Activated CD8-positive, alpha-beta memory T cell treated with anti-CD3 and anti-CD28 coated beads, Interleukin-2, amount 50 U/mL, for 24 hours (primary cell): Measurements from ENCODE around the gene MAGEB2.
"Not testable (repeated sequence)": the region's sequence is repeated elsewhere in the genome, so short reads cannot be mapped to it uniquely, and the experiment has no call there.

Experiments
- DNase-seq: peaks from one replicate; pipeline ENCODE4 v3.0.0-alpha.2; 2020; ENCODE audit errors: extremely low read depth

The MAGEB2 gene, protein sequence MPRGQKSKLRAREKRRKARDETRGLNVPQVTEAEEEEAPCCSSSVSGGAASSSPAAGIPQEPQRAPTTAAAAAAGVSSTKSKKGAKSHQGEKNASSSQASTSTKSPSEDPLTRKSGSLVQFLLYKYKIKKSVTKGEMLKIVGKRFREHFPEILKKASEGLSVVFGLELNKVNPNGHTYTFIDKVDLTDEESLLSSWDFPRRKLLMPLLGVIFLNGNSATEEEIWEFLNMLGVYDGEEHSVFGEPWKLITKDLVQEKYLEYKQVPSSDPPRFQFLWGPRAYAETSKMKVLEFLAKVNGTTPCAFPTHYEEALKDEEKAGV

DNA sequence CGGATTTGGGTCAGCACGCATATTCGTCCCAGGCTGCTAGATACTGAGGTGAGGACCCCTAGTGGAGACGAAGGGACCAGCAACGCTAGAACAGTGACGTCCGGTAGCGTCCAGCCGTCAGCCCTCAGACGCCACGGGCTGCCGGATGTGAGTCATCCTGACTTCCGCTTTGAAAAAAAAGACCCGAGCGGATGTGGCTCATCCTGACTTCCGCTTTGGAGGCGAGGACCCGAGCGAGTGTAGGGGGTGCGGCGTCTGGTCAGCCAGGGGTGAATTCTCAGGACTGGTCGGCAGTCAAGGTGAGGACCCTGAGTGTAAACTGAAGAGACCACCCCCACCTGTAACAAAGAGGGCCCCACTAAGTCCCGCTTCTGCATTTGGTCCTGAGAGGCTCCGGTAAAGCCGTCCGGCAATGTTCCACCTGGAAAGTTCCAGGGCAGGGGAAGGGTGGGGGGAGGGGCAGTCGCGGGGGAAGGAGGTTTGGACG, at the start of gene MAGEB2:
MAGEB2 (plus strand) TSS at position 207 of the 487 bp plus-strand sequence. CDS start 3,018 bp downstream, outside the sequence.
- no peak for DNase-seq

DNA sequence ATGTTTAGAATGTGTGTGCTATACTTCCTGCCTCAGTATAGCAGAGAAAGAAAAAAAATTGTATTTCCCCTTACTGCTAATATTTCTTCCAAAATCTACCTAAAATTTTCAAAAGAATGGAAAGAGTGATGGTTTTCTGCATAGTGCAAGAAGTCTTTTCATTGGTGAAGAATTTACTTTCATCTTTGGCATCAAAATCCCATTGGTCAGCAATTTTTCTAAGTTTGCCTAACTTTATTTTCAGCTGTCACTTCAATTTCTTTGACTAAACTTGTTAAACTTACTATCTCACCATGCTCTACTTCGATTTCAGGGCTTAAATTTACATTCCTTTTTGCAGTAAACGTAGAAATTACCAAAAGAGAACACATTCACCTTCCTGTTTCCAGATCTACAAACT, 44.5 kb upstream of the MAGEB2 start:
- no peak for DNase-seq

DNA sequence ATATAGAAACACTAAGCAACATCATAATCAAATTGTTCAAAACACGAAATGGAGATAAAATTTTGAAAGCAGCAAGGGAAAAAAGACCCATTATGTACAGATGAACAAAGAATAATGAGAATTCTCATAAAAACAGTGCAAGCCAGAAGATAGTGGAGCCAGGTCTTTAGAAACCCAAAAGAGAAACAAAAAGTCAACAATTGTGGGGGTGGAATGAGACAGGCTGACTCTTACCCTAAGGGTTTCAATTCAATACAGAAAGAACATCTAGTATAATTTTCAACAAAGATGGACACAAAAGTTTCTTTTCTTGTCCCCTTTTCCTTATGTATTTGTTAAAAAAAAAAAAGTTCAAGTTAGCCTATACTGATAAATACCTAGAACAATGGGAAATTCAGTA, 34.0 kb upstream of the MAGEB2 start:
- no peak for DNase-seq

DNA sequence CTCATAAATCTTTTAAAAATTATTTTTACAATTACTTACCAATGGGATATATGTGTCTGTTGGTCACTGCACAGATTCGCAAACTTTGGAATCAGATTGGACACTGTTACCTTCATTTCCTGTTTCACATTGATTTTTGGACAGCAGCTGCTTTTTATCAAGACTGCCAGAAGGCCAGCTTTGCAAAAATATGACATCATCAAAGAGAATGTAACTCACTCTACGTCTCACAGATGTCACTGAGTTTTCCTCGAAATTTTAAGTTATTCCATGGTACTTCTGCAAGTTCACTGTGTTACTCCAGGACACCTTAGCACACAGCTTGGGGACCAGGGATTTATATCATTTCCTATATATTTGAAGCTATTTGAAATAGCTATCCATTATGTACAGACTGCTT, 31.8 kb upstream of the MAGEB2 start:
- DNase-seq, result no peak

DNA sequence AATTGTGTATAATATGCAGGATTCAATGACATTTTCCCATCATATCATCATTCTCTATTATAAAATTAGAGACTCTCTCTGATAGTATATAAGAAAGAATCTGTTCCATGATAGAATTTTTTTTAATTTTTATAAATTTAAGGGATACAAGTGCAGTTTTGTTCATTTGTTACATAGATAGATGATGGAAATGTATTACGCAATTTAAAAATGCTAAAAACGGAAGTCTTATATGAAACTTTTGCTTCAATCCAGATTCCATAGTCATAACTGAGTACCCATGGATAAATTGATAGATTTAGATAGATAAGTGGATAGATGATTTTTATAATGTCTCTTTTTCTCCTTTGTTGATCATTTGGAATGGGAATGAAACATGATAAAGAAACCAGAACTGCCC, 24.9 kb upstream of the MAGEB2 start:
- no peak for DNase-seq

DNA sequence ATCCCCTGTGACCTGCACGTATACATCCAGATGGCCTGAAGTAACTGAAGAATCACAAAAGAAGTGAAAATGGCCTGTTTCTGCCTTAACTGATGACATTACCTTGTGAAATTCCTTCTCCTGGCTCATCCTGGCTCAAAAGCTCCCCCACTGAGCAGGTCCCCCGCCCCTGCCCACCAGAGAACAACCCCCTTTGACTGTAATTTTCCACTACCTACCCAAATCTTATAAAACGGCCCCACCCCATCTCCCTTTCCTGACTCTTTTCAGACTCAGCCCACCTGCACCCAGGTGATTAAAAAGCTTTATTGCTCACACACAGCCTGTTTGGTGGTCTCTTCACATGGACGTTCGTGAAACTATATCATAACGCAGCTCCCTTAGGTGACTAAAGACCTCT, 21.5 kb upstream of the MAGEB2 start:
- DNase-seq, result not testable (repeated sequence)

DNA sequence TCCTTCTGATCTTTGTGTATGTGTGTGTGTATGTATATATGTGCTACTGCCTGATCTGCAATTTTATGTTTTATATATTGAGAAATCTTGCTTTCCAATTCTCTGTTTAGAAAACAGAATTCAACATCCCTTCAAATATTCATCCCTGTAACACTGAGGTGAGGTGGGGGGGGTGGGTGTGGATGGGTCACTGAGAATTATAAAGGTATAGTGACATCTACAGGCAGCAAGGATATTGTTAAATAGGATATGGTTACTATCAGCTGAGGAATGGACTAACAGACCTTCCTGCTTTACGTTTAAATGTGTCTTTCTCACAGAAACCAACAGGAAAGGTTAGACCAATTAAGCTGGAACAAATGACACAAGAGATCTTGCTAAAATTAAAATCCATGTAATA, 19.0 kb upstream of the MAGEB2 start:
- no peak for DNase-seq

DNA sequence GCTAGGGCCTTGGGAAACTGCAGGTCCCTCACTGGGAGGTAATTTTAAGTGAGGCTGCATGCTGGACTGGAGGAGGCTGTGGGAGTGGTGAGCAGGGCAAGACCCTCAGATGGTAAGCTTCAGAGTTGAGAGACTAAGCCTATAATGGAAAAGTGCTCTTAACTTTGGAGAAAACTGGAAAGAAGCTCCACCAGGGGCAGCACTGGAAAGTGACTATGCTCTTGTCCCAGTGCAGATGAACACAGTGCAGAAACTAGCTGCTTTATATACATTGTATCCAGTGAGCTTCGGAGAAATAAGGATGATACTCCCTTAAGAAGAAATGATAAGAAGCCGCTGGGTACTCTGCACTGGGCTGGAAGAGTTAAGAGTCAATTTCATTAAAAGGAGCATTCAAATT, 3.2 kb upstream of the MAGEB2 start:
- DNase-seq, result no peak

DNA sequence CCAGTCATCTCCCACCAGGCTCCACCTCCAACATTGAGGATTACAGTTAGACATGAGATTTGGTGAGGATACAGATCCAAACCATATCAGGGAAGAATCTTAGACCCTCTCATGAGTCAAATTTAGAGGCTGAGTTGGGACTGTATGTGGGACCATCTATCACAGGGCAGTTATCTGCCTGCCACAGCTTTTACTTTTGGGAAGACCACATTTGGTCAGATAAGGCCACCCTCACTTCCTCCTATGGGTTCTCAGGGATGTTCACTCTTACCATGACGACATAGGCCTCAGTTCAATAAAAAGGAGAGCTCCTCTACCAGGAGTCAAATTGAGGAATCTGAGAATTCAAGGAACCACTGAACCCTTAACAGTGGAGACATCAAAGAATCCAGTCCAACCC, 2.1 kb downstream of the MAGEB2 start:
- DNase-seq, result no peak

DNA sequence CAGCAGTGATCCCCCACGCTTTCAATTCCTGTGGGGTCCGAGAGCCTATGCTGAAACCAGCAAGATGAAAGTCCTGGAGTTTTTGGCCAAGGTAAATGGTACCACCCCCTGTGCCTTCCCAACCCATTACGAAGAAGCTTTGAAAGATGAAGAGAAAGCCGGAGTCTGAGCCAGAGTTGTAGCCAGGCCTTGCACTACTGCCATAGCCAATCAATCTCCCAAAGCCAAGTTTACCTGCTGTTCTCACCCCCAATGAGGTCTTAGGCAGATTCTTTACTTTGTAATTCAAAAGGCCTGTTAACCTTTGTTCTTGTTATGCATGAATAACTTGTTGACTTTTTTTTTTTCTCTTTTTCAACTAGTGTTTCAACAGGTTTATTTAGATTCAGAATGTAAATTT, 4.0 kb downstream of the MAGEB2 start:
- DNase-seq, result no peak

DNA sequence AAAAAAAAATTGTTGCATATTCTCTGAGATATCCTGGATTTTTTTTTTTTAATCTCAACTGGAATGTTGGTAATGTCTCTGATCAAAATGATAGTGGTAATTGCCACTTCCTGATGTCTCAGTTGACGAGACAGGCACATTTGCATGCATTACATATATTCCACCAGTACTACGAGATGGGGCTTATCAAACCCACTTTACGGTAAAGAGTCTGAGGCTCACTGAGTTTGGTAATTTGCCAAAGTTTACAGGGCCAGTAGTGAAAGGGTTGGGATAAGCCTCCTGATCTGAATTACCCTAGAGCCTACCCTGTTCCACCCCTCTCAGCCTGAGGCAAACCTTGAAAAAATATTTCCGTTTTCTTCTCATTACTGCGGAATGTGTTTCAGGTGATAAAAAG, 5.3 kb downstream of the MAGEB2 start:
- DNase-seq, result no peak

DNA sequence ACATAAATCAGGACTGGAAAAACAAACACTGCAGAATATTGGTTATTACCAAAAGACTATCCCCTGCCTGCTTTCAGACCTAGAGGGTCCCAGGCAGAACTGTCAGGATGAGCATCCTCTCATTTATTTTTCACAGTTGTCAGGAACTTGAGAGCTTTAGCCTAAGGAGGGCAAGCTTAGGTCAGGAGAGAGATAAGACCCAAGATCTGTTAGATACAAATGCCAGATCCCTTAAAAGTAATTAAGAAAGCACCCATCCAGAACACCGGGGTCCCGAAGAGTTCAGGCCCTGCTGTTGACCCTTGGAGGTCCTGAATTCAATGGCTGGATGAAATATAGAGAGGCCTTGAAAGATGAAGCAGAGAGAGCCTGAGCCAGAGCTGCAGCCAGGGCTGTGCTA, 9.2 kb downstream of the MAGEB2 start:
- DNase-seq, result no peak

DNA sequence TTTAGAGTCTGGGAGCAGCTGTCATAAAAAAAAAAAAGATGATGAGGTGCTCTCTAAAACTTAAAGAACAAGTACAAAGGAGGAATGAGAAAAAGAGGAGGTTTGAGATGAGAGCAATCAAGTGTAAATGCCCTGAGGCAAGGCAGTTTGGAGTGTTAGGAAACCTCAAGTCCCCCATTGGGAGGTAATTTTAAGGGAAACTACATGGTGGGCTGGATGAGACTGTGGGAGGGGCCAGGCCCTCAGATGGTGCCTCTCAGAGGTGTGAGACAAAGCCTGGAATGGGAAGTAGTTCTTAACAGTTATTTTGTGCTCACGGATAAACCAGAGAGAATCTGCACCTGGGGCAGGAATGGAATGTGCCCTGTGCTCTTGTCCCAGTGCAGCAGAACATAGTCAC, 13.2 kb downstream of the MAGEB2 start:
- no peak for DNase-seq

DNA sequence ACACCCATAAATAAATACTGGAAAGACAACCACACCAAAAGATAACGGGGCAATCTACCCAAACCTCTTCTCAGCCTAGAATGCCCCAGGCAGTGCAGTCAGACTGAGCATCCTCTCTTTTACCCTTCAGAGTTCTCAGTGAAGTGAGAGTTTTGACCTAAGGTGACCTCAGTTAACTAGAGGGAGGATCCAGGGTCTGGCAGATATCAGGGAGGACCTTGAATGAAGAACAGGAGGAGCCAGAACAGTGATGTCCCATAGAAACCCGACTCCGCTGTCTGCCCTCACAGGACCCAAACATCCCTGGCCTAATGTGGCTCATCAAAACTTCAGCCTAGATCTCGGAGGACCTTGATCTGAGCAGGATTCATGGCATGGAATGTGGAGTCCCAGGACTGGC, 15.0 kb downstream of the MAGEB2 start, which contains the start of gene MAGEB3:
MAGEB3 (plus strand) TSS at position 263 of the 400 bp plus-strand sequence. CDS start 5,268 bp downstream, outside the sequence.
- DNase-seq, result no peak

DNA sequence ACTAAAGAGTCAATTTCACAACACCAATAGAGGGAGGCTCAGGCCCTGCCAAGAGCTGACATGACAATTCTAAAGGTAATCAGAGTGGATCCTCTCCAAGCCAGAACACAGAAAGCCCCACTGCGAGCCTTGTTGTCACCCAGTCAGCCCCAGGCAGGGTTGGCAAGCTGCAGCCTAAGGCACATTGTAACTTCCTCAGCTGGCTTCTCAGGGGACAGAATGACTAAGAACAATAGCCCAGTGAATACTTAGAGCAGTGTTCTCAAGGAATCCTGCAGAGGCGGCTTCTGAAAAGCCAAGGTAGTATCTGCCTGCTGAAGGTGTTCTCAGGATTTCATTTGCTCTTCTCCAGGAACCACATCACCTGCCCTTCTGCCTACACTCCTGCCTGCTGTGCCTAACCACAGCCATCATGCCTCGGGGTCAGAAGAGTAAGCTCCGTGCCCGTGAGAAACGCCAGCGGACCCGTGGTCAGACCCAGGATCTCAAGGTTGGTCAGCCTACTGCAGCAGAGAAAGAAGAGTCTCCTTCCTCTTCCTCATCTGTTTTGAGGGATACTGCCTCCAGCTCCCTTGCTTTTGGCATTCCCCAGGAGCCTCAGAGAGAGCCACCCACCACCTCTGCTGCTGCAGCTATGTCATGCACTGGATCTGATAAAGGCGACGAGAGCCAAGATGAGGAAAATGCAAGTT, 26.5 kb downstream of the MAGEB2 start, which contains the start of gene MAGEB4:
MAGEB4 (plus strand) TSS at position 277 of the 692 bp plus-strand sequence; CDS start at position 413, 136 bp downstream.
- no peak for DNase-seq

DNA sequence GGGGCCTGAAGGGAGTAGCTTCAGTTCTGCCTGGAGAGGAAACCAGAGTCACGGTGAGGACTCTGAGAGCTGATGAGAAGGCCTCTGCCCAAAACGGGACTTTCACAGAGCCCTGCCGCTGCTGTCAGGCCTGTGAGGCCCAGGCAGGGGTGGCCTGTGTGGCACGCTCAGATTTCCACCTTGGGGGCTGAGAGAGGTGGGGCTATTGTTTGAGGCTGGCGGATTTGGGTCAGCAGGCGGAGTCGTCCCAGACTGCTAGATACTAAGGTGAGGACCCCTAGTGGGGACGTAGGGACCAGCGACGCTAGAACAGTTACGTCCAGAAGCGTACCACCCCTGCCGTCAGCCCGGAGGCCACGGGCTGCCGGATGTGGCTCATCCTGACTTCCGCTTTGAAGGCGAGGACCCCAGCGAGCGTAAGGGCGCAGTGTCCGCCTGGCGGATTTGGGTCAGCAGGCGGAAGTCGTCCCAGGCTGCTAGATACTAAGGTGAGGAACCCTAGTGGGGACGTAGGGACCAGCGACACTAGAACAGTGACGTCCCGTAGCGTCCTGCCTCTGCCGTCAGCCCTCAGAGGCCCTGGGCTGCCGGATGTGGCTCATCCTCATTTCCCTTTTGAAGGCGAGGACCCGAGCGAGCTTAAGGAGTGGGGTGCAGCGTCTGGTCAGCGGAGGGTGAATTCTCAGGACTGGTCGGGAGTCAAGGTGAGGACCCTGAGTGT, 31.6 kb downstream of the MAGEB2 start, which contains the start of gene MAGEB1:
MAGEB1 (plus strand) TSS at position 378 of the 721 bp plus-strand sequence. CDS start 3,348 bp downstream, outside the sequence.
- DNase-seq, result no peak

DNA sequence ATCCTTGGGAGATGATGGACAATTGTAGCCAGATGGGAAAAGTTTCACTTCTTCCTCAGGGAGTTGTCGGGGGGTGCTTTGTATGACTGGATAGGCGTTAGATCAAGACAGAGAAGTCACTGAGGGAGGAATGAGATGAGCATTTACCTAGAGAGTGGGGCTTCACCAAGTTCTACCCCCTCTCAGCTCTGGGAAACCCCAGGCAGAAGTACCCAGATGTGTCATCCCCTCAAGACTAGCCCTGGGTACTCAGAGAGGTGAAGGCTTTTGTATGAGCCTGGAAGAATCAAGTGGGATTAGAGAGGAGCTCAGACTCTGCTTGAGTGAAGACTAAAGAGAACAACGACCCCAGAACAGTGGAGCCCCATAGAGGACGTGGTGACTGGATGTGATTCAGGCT, 33.5 kb downstream of the MAGEB2 start:
- DNase-seq, result no peak

DNA sequence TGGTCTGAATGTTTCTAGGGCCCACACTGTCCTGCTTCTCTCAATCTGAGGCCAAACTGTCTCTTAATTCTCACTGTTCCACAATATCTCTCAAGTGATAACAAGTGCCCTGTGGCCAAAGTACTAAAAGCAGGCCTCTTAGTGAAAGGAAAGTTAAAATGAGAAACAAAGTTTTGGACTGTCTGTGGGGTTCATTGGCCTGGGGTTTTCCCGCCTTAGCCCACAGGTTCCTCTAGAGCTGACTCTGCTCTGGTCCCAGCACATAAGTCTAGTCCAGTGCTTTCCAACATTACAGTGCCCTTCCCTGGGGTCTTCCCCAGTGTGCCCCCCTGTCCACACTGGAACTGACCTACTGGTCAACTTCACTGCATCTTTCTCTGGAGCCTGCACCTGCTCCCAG, 37.9 kb downstream of the MAGEB2 start:
- DNase-seq, result no peak

DNA sequence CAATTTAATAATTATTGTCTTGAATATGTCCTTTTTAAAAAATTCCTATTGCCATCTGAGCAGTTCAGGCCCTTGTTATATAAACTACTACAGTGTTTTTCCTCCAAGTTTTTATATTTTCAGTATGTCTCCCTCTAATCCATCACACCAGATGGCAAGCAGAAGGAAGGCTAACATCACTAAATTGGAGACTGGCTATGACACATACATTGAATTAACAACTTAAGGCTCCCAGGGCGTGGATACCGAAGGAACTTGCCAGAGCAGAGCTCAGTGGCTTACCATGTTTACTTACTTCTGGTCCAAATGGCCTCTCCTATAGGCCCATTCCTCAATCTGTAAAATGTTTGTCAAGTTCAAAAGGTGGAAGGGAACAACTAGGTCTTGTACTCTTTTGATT, 44.6 kb downstream of the MAGEB2 start:
- DNase-seq, result no peak

DNA sequence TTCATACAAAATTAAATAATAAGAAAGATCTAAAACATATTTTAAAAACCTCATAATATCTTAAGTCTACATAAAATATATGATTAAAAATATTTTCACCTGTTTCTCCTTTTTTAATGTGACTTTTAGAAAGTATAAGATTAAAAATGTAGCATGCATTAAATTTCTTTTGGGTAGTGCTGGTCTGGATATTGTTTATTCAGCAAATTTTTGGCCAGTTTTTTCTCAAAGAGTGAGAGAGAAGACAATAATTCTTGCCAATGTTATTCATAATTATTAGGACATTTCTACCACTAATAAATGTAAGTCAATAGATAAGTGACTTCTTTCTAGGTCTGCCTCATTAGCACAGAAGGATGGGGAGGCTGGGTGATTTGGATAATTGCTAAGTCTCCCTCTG, 45.6 kb downstream of the MAGEB2 start:
- DNase-seq, result no peak

DNA sequence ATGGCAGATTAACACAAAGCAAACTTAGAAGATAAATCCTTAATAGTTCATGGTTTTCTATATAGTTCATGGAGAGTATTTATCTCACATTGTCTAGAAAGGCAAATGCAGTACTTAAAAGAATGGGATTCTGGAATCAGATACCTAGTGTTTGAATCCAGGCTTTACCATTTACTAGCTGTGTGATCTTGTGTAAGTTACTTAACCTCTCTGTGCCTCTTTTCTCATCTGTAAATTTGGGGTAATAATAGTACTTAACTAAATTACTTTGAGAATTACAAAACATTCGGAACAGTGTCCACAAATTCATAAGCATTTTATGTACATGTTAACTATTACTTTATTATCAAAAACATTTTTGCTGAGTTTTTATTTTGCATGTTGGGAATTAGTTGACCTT, 47.4 kb downstream of the MAGEB2 start:
- DNase-seq, result no peak
